ENCODE results near the gene PRX. TPM values are rescaled to one million over a fixed set of nuclear protein-coding genes. Genes with fewer than 3 reads are reported as not detected.

Gene PRX
- total and polyA plus RNA-seq, 2 experiments from 2014 or later, result 4.2 TPM

GRCh38 chr19:40452016-40452415, 38.8 kb upstream of the PRX start:
- Mint-ChIP-seq H3K27me3 (ENCODE audit: insufficient read depth, low read depth, poor library complexity) (peaks cover 6% of the 10 kb centered on the region), H3K27ac (no peak overlapping the region), H3K9me3 (no peaks in the 10 kb centered on the region), H3K4me3 (no peak overlapping the region; the same call in 2 of the 3 replicates), H3K4me1 (peaks cover 10% of the 10 kb centered on the region), H3K36me3 (ENCODE audit: low read depth) (no peaks in the 10 kb centered on the region; the same call in 2 of the 3 replicates)
- ATAC-seq (peak; percentile 23; the same call in 2 of the 3 replicates), DNase-seq (ENCODE audit: low spot score) (no peak)
- H3K9me2 ChIP-seq (ENCODE audit: insufficient read depth), result no peaks in the 10 kb centered on the region
- no peaks in the 10 kb centered on the region for H3K36me3 ChIP-seq (ENCODE audit: insufficient read depth)
- H3K4me3 ChIP-seq, result no peak overlapping the region
- no peak overlapping the region for H3K4me2 ChIP-seq
- no peaks in the 10 kb centered on the region for H3K27me3 ChIP-seq (ENCODE audit: insufficient read depth)
- no peaks in the 10 kb centered on the region for H3F3A ChIP-seq (replicated peaks; ENCODE audit: low read depth)
- H3K27ac ChIP-seq (ENCODE audit: low read depth), result no peak overlapping the region
- no peaks in the 10 kb centered on the region for H4K20me1 ChIP-seq (replicated peaks; ENCODE audit: insufficient read depth)
- no peak overlapping the region for H2AFZ ChIP-seq
- TF ChIP-seq ZNF331 (CRISPR knock-in tag; IDR thresholded peaks at IDR 0.05; ENCODE audit: low read depth) (no peak), EZH2 (IDR thresholded peaks at IDR 0.05; ENCODE audit: low read depth, unreplicated experiment) (no peak), EZH2phosphoT487 (IDR thresholded peaks at IDR 0.05; ENCODE audit: unreplicated experiment) (no peak), CREB1 (CRISPR knock-in tag; IDR thresholded peaks at IDR 0.05; ENCODE audit: low read depth) (no peak), ETS1 (IDR thresholded peaks at IDR 0.05) (no peak), JUNB (IDR thresholded peaks at IDR 0.05; ENCODE audit: unreplicated experiment) (no peak), POLR2AphosphoS5 (IDR thresholded peaks at IDR 0.05; ENCODE audit: low read depth) (no peak), NANOG (IDR thresholded peaks at IDR 0.05; ENCODE audit: borderline replicate concordance) (no peak)
- TF ChIP-seq, protein P1, sequence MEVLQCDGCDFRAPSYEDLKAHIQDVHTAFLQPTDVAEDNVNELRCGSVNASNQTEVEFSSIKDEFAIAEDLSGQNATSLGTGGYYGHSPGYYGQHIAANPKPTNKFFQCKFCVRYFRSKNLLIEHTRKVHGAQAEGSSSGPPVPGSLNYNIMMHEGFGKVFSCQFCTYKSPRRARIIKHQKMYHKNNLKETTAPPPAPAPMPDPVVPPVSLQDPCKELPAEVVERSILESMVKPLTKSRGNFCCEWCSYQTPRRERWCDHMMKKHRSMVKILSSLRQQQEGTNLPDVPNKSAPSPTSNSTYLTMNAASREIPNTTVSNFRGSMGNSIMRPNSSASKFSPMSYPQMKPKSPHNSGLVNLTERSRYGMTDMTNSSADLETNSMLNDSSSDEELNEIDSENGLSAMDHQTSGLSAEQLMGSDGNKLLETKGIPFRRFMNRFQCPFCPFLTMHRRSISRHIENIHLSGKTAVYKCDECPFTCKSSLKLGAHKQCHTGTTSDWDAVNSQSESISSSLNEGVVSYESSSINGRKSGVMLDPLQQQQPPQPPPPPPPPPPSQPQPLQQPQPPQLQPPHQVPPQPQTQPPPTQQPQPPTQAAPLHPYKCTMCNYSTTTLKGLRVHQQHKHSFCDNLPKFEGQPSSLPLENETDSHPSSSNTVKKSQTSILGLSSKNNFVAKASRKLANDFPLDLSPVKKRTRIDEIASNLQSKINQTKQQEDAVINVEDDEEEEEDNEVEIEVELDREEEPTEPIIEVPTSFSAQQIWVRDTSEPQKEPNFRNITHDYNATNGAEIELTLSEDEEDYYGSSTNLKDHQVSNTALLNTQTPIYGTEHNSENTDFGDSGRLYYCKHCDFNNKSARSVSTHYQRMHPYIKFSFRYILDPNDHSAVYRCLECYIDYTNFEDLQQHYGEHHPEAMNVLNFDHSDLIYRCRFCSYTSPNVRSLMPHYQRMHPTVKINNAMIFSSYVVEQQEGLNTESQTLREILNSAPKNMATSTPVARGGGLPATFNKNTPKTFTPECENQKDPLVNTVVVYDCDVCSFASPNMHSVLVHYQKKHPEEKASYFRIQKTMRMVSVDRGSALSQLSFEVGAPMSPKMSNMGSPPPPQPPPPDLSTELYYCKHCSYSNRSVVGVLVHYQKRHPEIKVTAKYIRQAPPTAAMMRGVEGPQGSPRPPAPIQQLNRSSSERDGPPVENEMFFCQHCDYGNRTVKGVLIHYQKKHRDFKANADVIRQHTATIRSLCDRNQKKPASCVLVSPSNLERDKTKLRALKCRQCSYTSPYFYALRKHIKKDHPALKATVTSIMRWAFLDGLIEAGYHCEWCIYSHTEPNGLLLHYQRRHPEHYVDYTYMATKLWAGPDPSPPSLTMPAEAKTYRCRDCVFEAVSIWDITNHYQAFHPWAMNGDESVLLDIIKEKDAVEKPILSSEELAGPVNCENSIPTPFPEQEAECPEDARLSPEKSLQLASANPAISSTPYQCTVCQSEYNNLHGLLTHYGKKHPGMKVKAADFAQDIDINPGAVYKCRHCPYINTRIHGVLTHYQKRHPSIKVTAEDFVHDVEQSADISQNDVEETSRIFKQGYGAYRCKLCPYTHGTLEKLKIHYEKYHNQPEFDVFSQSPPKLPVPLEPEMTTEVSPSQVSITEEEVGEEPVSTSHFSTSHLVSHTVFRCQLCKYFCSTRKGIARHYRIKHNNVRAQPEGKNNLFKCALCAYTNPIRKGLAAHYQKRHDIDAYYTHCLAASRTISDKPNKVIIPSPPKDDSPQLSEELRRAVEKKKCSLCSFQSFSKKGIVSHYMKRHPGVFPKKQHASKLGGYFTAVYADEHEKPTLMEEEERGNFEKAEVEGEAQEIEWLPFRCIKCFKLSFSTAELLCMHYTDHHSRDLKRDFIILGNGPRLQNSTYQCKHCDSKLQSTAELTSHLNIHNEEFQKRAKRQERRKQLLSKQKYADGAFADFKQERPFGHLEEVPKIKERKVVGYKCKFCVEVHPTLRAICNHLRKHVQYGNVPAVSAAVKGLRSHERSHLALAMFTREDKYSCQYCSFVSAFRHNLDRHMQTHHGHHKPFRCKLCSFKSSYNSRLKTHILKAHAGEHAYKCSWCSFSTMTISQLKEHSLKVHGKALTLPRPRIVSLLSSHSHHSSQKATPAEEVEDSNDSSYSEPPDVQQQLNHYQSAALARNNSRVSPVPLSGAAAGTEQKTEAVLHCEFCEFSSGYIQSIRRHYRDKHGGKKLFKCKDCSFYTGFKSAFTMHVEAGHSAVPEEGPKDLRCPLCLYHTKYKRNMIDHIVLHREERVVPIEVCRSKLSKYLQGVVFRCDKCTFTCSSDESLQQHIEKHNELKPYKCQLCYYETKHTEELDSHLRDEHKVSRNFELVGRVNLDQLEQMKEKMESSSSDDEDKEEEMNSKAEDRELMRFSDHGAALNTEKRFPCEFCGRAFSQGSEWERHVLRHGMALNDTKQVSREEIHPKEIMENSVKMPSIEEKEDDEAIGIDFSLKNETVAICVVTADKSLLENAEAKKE (CRISPR knock-in tag; IDR thresholded peaks at IDR 0.05), result no peak
- peaks cover 5% of the 10 kb centered on the region; the same call in 1 of the 2 replicates for H3K4me1 ChIP-seq (ENCODE audit: insufficient read depth)
- no peaks in the 10 kb centered on the region for H3K79me2 ChIP-seq (replicated peaks; ENCODE audit: insufficient read depth)
